Thoracic aorta (tissue), 2 donors: ENCODE data around the gene MACROD1. TPM values are rescaled to one million over a fixed set of nuclear protein-coding genes. Genes with fewer than 3 reads are reported as not detected.

ENCODE experiments used
- ATAC-seq: fragments of 150-250 bp; one replicate; pipeline ENCODE4 v1.8.0; 2017; ENCODE audit warnings: low read depth; ENCODE audit not compliant: insufficient number of reproducible peaks, low FRiP score
- DNase-seq: peaks from one replicate; pipeline ENCODE4 v3.0.0-alpha.2; 2020; ENCODE audit warnings: low spot score
- H3K27ac ChIP-seq, 2 donors: fragments of 200-600 bp; sonication (generic); 1 replicate in 1 of 2; 2 replicates in 1 of 2; pipeline ENCODE4 v1.5.1; 2016; ENCODE audit warnings: mild to moderate bottlenecking in 2 of 2, moderate library complexity in 2 of 2
- H3K27me3 ChIP-seq: fragments of 200-600 bp; sonication (generic); replicated peaks from 2 replicates; pipeline ENCODE4 v1.6.0; 2016; ENCODE audit warnings: mild to moderate bottlenecking; ENCODE audit not compliant: insufficient read depth
- H3K36me3 ChIP-seq: fragments of 200-600 bp; sonication (generic); one replicate; pipeline ENCODE4 v1.5.1; 2016
- H3K4me1 ChIP-seq, 2 donors: fragments of 200-600 bp; sonication (generic); 1 replicate in 1 of 2; 2 replicates in 1 of 2; pipeline versions ENCODE4 v1.5.1 to v1.6.0; 2016; ENCODE audit warnings: low read depth in 2 of 2, mild to moderate bottlenecking in 1 of 2; ENCODE audit not compliant: control insufficient read depth in 1 of 2
- H3K4me3 ChIP-seq: fragments of 200-600 bp; sonication (generic); 2 replicates; pipeline ENCODE4 v1.5.1; 2016; ENCODE audit warnings: mild to moderate bottlenecking
- H3K9me3 ChIP-seq: fragments of 200-600 bp; sonication (generic); 2 replicates; pipeline ENCODE4 v1.5.1; 2016
- CTCF ChIP-seq: fragments of 200-600 bp; sonication (generic); IDR thresholded peaks from one replicate; pipeline ENCODE4 v1.5.1; 2019; ENCODE audit warnings: antibody characterized with exemption
- total RNA-seq, 2 donors: library from RNA; depleted of rRNA; stranded (reverse); fragments of >200 nt; gene quantifications; one replicate each; pipeline versions ENCODE4 v1.1.0 to v1.2.3, GENCODE V29; 2016

Gene MACROD1
- total RNA-seq, 2 donors from 2014 or later, result 15.8 to 17.6 TPM

GRCh38 chr11:64077607-64078006 lies 88.3 kb downstream of the MACROD1 start:
- Histone ChIP-seq H3K27ac (no peak overlapping the region), H3K9me3 (no peaks in the 10 kb centered on the region), H3K4me1 (no peaks in the 10 kb centered on the region), H3K36me3 (no peaks in the 10 kb centered on the region), H3K4me3 (no peak overlapping the region), H3K27me3 (no peaks in the 10 kb centered on the region)
- no peak for TF ChIP-seq CTCF
- no peak for ATAC-seq
- DNase-seq, result no peak

GRCh38 chr11:64076758-64077157 lies 89.2 kb downstream of the MACROD1 start:
- DNase-seq (no peak), ATAC-seq (no peak)
- Histone ChIP-seq H3K4me3 (no peak overlapping the region), H3K4me1 (no peaks in the 10 kb centered on the region), H3K27me3 (no peaks in the 10 kb centered on the region), H3K36me3 (no peaks in the 10 kb centered on the region), H3K27ac (no peak overlapping the region), H3K9me3 (no peaks in the 10 kb centered on the region)
- TF ChIP-seq CTCF, result no peak

- no peak for DNase-seq
- no peak for TF ChIP-seq CTCF
- ATAC-seq, result no peak
Observed at GRCh38 chr11:64074239-64074638, 91.7 kb downstream of the MACROD1 start.

GRCh38 chr11:64073542-64073941 lies 92.4 kb downstream of the MACROD1 start:
- TF ChIP-seq CTCF, result no peak
- Histone ChIP-seq H3K4me1 (no peaks in the 10 kb centered on the region), H3K4me3 (no peak overlapping the region), H3K36me3 (no peaks in the 10 kb centered on the region), H3K9me3 (no peaks in the 10 kb centered on the region), H3K27me3 (no peaks in the 10 kb centered on the region), H3K27ac (no peak overlapping the region)
- DNase-seq (no peak), ATAC-seq (no peak)

More at GRCh38 chr11:64074239-64074638, 91.7 kb downstream of the MACROD1 start:
- H3K9me3 ChIP-seq, result no peaks in the 10 kb centered on the region
- H3K27me3 ChIP-seq, result no peaks in the 10 kb centered on the region
- no peaks in the 10 kb centered on the region for H3K4me1 ChIP-seq
- H3K4me3 ChIP-seq, result no peak overlapping the region
- H3K27ac ChIP-seq, result no peak overlapping the region
- H3K36me3 ChIP-seq, result no peaks in the 10 kb centered on the region

- DNase-seq, result no peak
- no peak for ATAC-seq
- no peaks in the 10 kb centered on the region for H3K27me3 ChIP-seq
- no peak overlapping the region for H3K4me3 ChIP-seq
- no peaks in the 10 kb centered on the region for H3K36me3 ChIP-seq
- no peak for TF ChIP-seq CTCF
- H3K4me1 ChIP-seq, result no peaks in the 10 kb centered on the region
- H3K9me3 ChIP-seq, result no peaks in the 10 kb centered on the region
- H3K27ac ChIP-seq, result no peak overlapping the region
Observed at GRCh38 chr11:64072871-64073270, 93.0 kb downstream of the MACROD1 start.
